Measurements from ENCODE around the gene PPP2R3A. TPM values are rescaled to one million over a fixed set of nuclear protein-coding genes. Genes with fewer than 3 reads are reported as not detected.

Gene PPP2R3A
- total and polyA plus RNA-seq, 9 of the 15 experiments (the other 6 are each of a cell fraction or from before 2014, with no cell fraction given): 0.10 to 0.50 (median 0.24) TPM

GRCh38 chr3:135990903-135991302, 25.4 kb downstream of the PPP2R3A start:
- H3K9ac ChIP-seq (ENCODE audit: insufficient read depth in 1 of 2, low read depth in 2 of 2, low read length in 2 of 2): no peak overlapping the region
- no peaks in the 10 kb centered on the region for H3K27me3 ChIP-seq (ENCODE audit: control insufficient read depth in 2 of 2, insufficient read depth in 2 of 2, low read length in 2 of 2)
- WGBS (ENCODE audit: insufficient coverage, low coverage, missing lambda C conversion rate): 0% methylated on average over 4 of the region's 4 CpGs
- POLR2A ChIA-PET: interaction anchor here (1.1 kb wide), 1 partner anchor 204 kb away, joined by 4 read pairs; no protein-coding TSS in a partner anchor
- no peaks in the 10 kb centered on the region; the same call in 1 of the 2 replicates for H4K20me1 ChIP-seq (replicated peaks; ENCODE audit: control insufficient read depth, insufficient read depth, low read length)
- no peak overlapping the region for H2AFZ ChIP-seq (ENCODE audit: low read depth, low read length)
- in situ Hi-C loops (cut with MboI) (no loop called here), intact Hi-C loops (cut with micrococcal nuclease) (no loop called here)
- H3K4me1 ChIP-seq (replicated peaks in 1 of 2; ENCODE audit: control insufficient read depth in 2 of 2, insufficient read depth in 2 of 2, low read length in 2 of 2): no peaks in the 10 kb centered on the region; a peak in 2 of 5 replicates
- H3K79me2 ChIP-seq (ENCODE audit: control insufficient read depth, insufficient read depth, low read length): no peaks in the 10 kb centered on the region
- no peak overlapping the region for H3K4me3 ChIP-seq
- BruUV-seq (replicated peaks): no TSS peak
- H3K36me3 ChIP-seq (ENCODE audit: control insufficient read depth, insufficient read depth, low read length): no peaks in the 10 kb centered on the region
- DNase-seq (ENCODE audit: extremely low read depth in 1 of 4, low spot score in 3 of 4) (no peak), FAIRE-seq (no peak), ATAC-seq (no peak)
- no peaks in the 10 kb centered on the region for H3K9me1 ChIP-seq (ENCODE audit: control insufficient read depth, insufficient read depth, low read length)
- CTCF ChIA-PET (ENCODE audit: low intra/inter-chr PET ratio): no interaction called here
- no peak for TF ChIP-seq RBM22 (IDR thresholded peaks at IDR 0.05; ENCODE audit: low read depth, low read length, poor library complexity, severe bottlenecking)
- TF ChIP-seq EGR1 (conservative IDR thresholded peaks at IDR 0.05): no peak
- TF ChIP-seq RAD21 (CRISPR knock-in tag; conservative IDR thresholded peaks at IDR 0.05 in 1 of 2, IDR thresholded peaks at IDR 0.05 in 1 of 2): no peak
- TF ChIP-seq TSC22D4 (tag; IDR thresholded peaks at IDR 0.05): no peak
- no peak for TF ChIP-seq FOXM1 (IDR thresholded peaks at IDR 0.05; ENCODE audit: low read depth)
- no peak for TF ChIP-seq FOXM1 (CRISPR knock-in tag; IDR thresholded peaks at IDR 0.05; ENCODE audit: low read depth)
- TF ChIP-seq ZNF445 (CRISPR knock-in tag; IDR thresholded peaks at IDR 0.05; ENCODE audit: low read depth): no peak
- no peaks in the 10 kb centered on the region for H3K9me3 ChIP-seq (replicated peaks; ENCODE audit: control insufficient read depth, insufficient read depth, low read depth, low read length)
- H3K4me2 ChIP-seq (ENCODE audit: insufficient read depth, low read length): no peak overlapping the region
- H3K27ac ChIP-seq (ENCODE audit: extremely low read depth, low read depth, low read length): no peak overlapping the region

Measured in K562 (cell line).